HCT116 (cell line): ENCODE measurements around the gene NAPEPLD. TPM values are rescaled to one million over a fixed set of nuclear protein-coding genes. Genes with fewer than 3 reads are reported as not detected.

Experiments used
- ATAC-seq: fragments of 200-7000 bp; cut with Tn5 transposase; 2 replicates; pipeline ENCODE4 v1.9.1; 2020; ENCODE audit warnings: mild to moderate bottlenecking, moderate library complexity
- BruUV-seq: library from RNA; stranded (reverse); fragments of 400-500 nt; replicated peaks from 2 replicates; lab custom pipeline; 2021; lab: Mats Ljungman, UMichigan
- CTCF ChIA-PET: fragments of 300-600 bp; sonication (Branson Sonifier 250); formaldehyde crosslinking; loops from one replicate; lab custom pipeline; 2021; ENCODE audit warnings: antibody characterized with exemption; lab: Charles Lee
- POLR2A ChIA-PET: fragments of 300-600, 350-600 bp; sonication (Branson Sonifier 250); formaldehyde crosslinking; loops from one replicate; lab custom pipeline; 2021; ENCODE audit warnings: antibody characterized with exemption; lab: Charles Lee
- RAD21 ChIA-PET, 2 experiments: fragments of 300-600 bp; sonication (Branson Sonifier 250); formaldehyde crosslinking; loops; one replicate each; lab custom pipeline; 2023; ENCODE audit warnings: low total read pairs in 2 of 2; ENCODE audit not compliant: uncharacterized antibody in 2 of 2, unreplicated experiment in 2 of 2, low non-redundant PET in 1 of 2; lab: Charles Lee
- DNase-seq: peaks from one replicate; pipeline ENCODE4 v3.0.0-alpha.2; 2010; ENCODE audit warnings: low read depth, low spot score
- H2AFZ ChIP-seq: fragments of 200-600 bp; shearing (Covaris generic), sonication (generic); 2 replicates; pipeline ENCODE4 v1.6.1; 2017; ENCODE audit warnings: low read depth, mixed run types, mixed read lengths, antibody characterized with exemption, low read length; ENCODE audit not compliant: poor library complexity, severe bottlenecking
- H3K27ac ChIP-seq: 2 replicates; pipeline ENCODE4 v1.5.1; 2012; ENCODE audit warnings: low read depth, low read length
- H3K27me3 ChIP-seq: fragments of 200-600 bp; sonication (generic); 2 replicates; pipeline ENCODE4 v1.6.1; 2016; ENCODE audit warnings: mixed run types, low read length, mixed read lengths; ENCODE audit not compliant: insufficient read depth
- H3K36me3 ChIP-seq, 2 experiments: fragments of 200-500 bp in 1 of 2; fragments of 200-600 bp in 1 of 2; sonication (Bioruptor generic) in 1 of 2; sonication (generic) in 1 of 2; 2 replicates each; pipeline versions ENCODE4 v1.5.1 to v1.6.1; 2014 to 2016; ENCODE audit warnings: low read length in 2 of 2, inconsistent platforms in 1 of 2, mixed read lengths in 1 of 2, mixed run types in 1 of 2; ENCODE audit not compliant: insufficient read depth in 2 of 2, control insufficient read depth in 1 of 2
- H3K4me1 ChIP-seq, 2 experiments: fragments of 200-600 bp in 1 of 2; sonication (generic) in 1 of 2; 2 replicates each; pipeline versions ENCODE4 v1.5.1 to v1.6.1; 2012 to 2017; ENCODE audit warnings: low read length in 2 of 2, inconsistent platforms in 1 of 2, mild to moderate bottlenecking in 1 of 2, mixed read lengths in 1 of 2, mixed run types in 1 of 2, moderate library complexity in 1 of 2; ENCODE audit not compliant: insufficient read depth in 2 of 2, control insufficient read depth in 1 of 2
- H3K4me2 ChIP-seq: fragments of 200-600 bp; sonication (generic); 2 replicates; pipeline ENCODE4 v1.6.1; 2017; ENCODE audit warnings: mixed run types, low read length, mixed read lengths
- H3K4me3 ChIP-seq, 2 experiments: fragments of 200-600 bp in 1 of 2; sonication (generic) in 1 of 2; replicated peaks in 1 of 2; 2 replicates each; pipeline ENCODE4 v1.5.1; 2011 to 2016; ENCODE audit warnings: low read length in 2 of 2, control low read depth in 1 of 2, low read depth in 1 of 2, mild to moderate bottlenecking in 1 of 2, mixed read lengths in 1 of 2, mixed run types in 1 of 2
- H3K79me2 ChIP-seq: fragments of 200-600 bp; sonication (generic); 2 replicates; pipeline ENCODE4 v1.6.1; 2017; ENCODE audit warnings: mild to moderate bottlenecking, mixed run types, low read length, moderate library complexity, mixed read lengths; ENCODE audit not compliant: insufficient read depth
- H3K9ac ChIP-seq: fragments of 200-600 bp; sonication (generic); 2 replicates; pipeline ENCODE4 v1.6.1; 2016; ENCODE audit warnings: low read length, mixed read lengths
- H3K9me2 ChIP-seq: fragments of 200-600 bp; sonication (generic), shearing (Covaris generic); 2 replicates; pipeline ENCODE4 v1.6.1; 2017; ENCODE audit warnings: mixed run types, mild to moderate bottlenecking, moderate library complexity; ENCODE audit not compliant: insufficient read depth
- H3K9me3 ChIP-seq, 2 experiments: fragments of 200-500 bp in 1 of 2; fragments of 200-600 bp in 1 of 2; sonication (Bioruptor generic) in 1 of 2; sonication (generic) in 1 of 2; 2 replicates each; pipeline ENCODE4 v1.6.1; 2014 to 2017; ENCODE audit warnings: low read length in 2 of 2, mixed read lengths in 2 of 2, inconsistent platforms in 1 of 2, low read depth in 1 of 2, mild to moderate bottlenecking in 1 of 2, mixed run types in 1 of 2, moderate library complexity in 1 of 2; ENCODE audit not compliant: control insufficient read depth in 1 of 2, insufficient read depth in 1 of 2
- H4K20me1 ChIP-seq: fragments of 200-600 bp; sonication (generic), shearing (Covaris generic); 2 replicates; pipeline ENCODE4 v1.6.1; 2017; ENCODE audit warnings: mixed run types, mild to moderate bottlenecking, moderate library complexity; ENCODE audit not compliant: insufficient read depth
- CBX3 ChIP-seq: IDR thresholded peaks from 2 replicates; pipeline ENCODE4 v1.6.1; 2012; ENCODE audit warnings: low read depth
- TCF7L2 ChIP-seq: IDR thresholded peaks from 2 replicates; pipeline ENCODE4 v1.7.0; 2011; ENCODE audit warnings: borderline replicate concordance, inconsistent platforms; ENCODE audit not compliant: insufficient read depth, insufficient read length; ENCODE audit errors: extremely low read depth
- ZNF274 ChIP-seq: fragments of 200-500 bp; sonication (Bioruptor generic); IDR thresholded peaks from 2 replicates; pipeline ENCODE4 v1.6.1; 2014; ENCODE audit warnings: mild to moderate bottlenecking, low read depth, low read length, inconsistent platforms
- intact Hi-C: fragments of 100-400 bp; cut with micrococcal nuclease; formaldehyde crosslinking; loops from 2 replicates; pipeline ENCODE4 v1.10.0; 2022
- total RNA-seq: library from RNA; stranded (reverse); gene quantifications from one replicate; pipeline ENCODE4 v1.2.1, GENCODE V29; 2021; ENCODE audit not compliant: unreplicated experiment
- TF ChIP-seq, protein P1 (sequence below): IDR thresholded peaks from 2 replicates; pipeline ENCODE4 v1.6.1; 2012

NAPEPLD gene
- total RNA-seq, 1 experiment from 2014 or later = 9.7 TPM

DNA sequence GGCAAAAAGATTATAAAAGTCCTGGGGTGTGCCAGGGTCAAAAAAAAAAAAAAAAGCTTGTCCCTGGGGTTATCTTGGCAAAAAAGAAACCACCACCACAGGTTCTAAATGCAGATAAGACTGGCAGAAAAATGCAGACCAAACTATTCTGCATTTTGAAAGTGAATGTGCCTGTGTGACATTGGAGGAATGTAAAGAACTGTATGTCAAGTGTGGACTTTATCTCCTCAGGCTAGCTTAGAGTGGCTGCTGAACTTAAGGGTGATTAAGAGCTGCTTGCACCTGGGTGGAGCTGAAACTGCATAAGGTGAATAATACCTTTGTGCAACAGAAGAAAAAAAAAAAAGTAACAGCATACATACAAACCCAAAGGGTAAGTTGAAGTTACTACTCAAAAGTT lies 1.3 kb upstream of the NAPEPLD start:
- H2AFZ ChIP-seq = peak overlapping the region; percentile 33
- H3K4me2 ChIP-seq = peak overlapping the region; percentile 78
- H3K9ac ChIP-seq = peak overlapping the region; percentile 66; the same call in 1 of the 2 replicates
- DNase-seq = no peak
- no peaks in the 10 kb centered on the region for H3K36me3 ChIP-seq
- no TSS peak for BruUV-seq
- ChIA-PET CTCF (no interaction called here), RAD21 (interaction anchor here in 1 of 2 experiments (0.7 kb wide), 1 partner anchor 88 kb away, joined by 5 read pairs; no protein-coding TSS in a partner anchor), POLR2A (no interaction called here)
- H3K4me1 ChIP-seq = peaks cover 9 to 30% of the 10 kb centered on the region in 2 experiments
- no peaks in the 10 kb centered on the region for H3K9me2 ChIP-seq
- no peak for ATAC-seq
- no peaks in the 10 kb centered on the region for H3K9me3 ChIP-seq
- TF ChIP-seq ZNF274 = no peak
- TF ChIP-seq TCF7L2 = no peak
- no peak overlapping the region for H3K27ac ChIP-seq
- peak overlapping the region; percentile 68 to 69; a peak in 2 of 4 replicates for H3K4me3 ChIP-seq
- intact Hi-C loops = no loop called here
- H4K20me1 ChIP-seq = no peaks in the 10 kb centered on the region
- H3K79me2 ChIP-seq = peaks cover 21% of the 10 kb centered on the region
- H3K27me3 ChIP-seq = no peaks in the 10 kb centered on the region

DNA sequence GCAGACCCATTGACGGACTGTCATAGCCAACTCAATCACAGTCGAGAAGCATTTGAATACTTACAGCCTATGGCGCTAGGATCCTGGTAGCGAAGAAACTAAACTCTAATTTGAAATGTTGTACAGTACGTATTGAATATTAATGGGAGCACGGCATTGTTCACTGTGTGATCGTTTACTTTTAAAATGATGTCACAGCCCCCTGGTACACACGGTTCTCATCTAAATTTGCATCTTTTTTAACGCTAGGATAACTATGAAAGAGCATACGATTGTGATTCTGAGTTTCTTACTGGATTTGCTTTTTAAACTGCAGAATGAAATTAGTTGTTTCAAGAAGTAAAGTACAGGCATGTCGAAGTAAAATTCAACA lies 895 bp upstream of the NAPEPLD start:
- Histone ChIP-seq H3K9ac (peak overlapping the region; percentile 66), H3K9me3 (no peaks in the 10 kb centered on the region), H2AFZ (peak overlapping the region; percentile 33), H3K36me3 (no peaks in the 10 kb centered on the region), H3K4me2 (peak overlapping the region; percentile 78), H3K4me3 (peak overlapping the region; percentile 68 to 69), H3K27ac (peak overlapping the region; percentile 83), H3K4me1 (peaks cover 9 to 30% of the 10 kb centered on the region in 2 experiments), H3K9me2 (no peaks in the 10 kb centered on the region), H3K27me3 (no peaks in the 10 kb centered on the region), H3K79me2 (peaks cover 22% of the 10 kb centered on the region), H4K20me1 (no peaks in the 10 kb centered on the region)
- DNase-seq = no peak
- ATAC-seq = peak; percentile 20
- intact Hi-C loops = no loop called here
- TSS peak; percentile 74 for BruUV-seq
- ChIA-PET CTCF (no interaction called here), RAD21 (interaction anchor here in 1 of 2 experiments (0.7 kb wide), 1 partner anchor 88 kb away, joined by 5 read pairs; no protein-coding TSS in a partner anchor), POLR2A (no interaction called here)
- peak; percentile 24; the same call in 1 of the 2 replicates for TF ChIP-seq CBX3
- TF ChIP-seq, protein P1, sequence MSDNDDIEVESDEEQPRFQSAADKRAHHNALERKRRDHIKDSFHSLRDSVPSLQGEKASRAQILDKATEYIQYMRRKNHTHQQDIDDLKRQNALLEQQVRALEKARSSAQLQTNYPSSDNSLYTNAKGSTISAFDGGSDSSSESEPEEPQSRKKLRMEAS = no peak
